Astrocyte (in vitro differentiated cells and primary cell): ENCODE measurements around the gene VRK2. TPM values are rescaled to one million over a fixed set of nuclear protein-coding genes. Genes with fewer than 3 reads are reported as not detected.
A peak's percentile ranks its signal among the peaks of the same experiment; 100 is the strongest.

ENCODE experiments used
- DNase-seq: peaks from one replicate; pipeline ENCODE4 v3.0.0-alpha.2; 2010; ENCODE audit warnings: low read depth
- FAIRE-seq: peaks from 2 replicates; lab custom pipeline; 2011; peaks lifted over from hg19 to GRCh38; lab: Jason Lieb, UNC
- H2AFZ ChIP-seq: 2 replicates; pipeline ENCODE4 v1.6.0; 2012; ENCODE audit warnings: low read depth, low read length, inconsistent platforms
- H3K27ac ChIP-seq: 2 replicates; pipeline ENCODE4 v1.5.1; 2011; ENCODE audit warnings: low read depth, low read length, inconsistent platforms
- H3K27me3 ChIP-seq: 2 replicates; pipeline ENCODE4 v1.6.0; 2011; ENCODE audit warnings: low read length, inconsistent platforms; ENCODE audit not compliant: insufficient read depth
- H3K36me3 ChIP-seq: 2 replicates; pipeline ENCODE4 v1.5.1; 2011; ENCODE audit warnings: low read length, inconsistent platforms; ENCODE audit not compliant: insufficient read depth
- H3K4me1 ChIP-seq: 2 replicates; pipeline ENCODE4 v1.5.1; 2011; ENCODE audit warnings: low read length, inconsistent platforms; ENCODE audit not compliant: insufficient read depth
- H3K4me2 ChIP-seq: 2 replicates; pipeline ENCODE4 v1.6.0; 2012; ENCODE audit warnings: low read length, inconsistent platforms
- H3K4me3 ChIP-seq: 2 replicates; pipeline ENCODE4 v1.5.1; 2011; ENCODE audit warnings: low read depth, mild to moderate bottlenecking, low read length, inconsistent platforms; ENCODE audit not compliant: insufficient read depth
- H3K79me2 ChIP-seq: 2 replicates; pipeline ENCODE4 v1.6.0; 2012; ENCODE audit warnings: mild to moderate bottlenecking, low read length, inconsistent platforms; ENCODE audit not compliant: insufficient read depth
- H3K9ac ChIP-seq: 2 replicates; pipeline ENCODE4 v1.6.0; 2012; ENCODE audit warnings: mild to moderate bottlenecking, low read length, inconsistent platforms
- H3K9me3 ChIP-seq: 2 replicates; pipeline ENCODE4 v1.5.1; 2012; ENCODE audit warnings: low read depth, mild to moderate bottlenecking, low read length, inconsistent platforms; ENCODE audit not compliant: insufficient read depth
- H4K20me1 ChIP-seq: 2 replicates; pipeline ENCODE4 v1.6.0; 2012; ENCODE audit warnings: low read length, inconsistent platforms; ENCODE audit not compliant: insufficient read depth
- H3K27ac Mint-ChIP-seq: one replicate; pipeline ENCODE4 v1.8.0; 2021; ENCODE audit warnings: mild to moderate bottlenecking, mixed read lengths; ENCODE audit not compliant: unreplicated experiment
- H3K27me3 Mint-ChIP-seq: one replicate; pipeline ENCODE4 v1.8.0; 2021; ENCODE audit warnings: low read depth, mixed read lengths; ENCODE audit not compliant: unreplicated experiment
- H3K36me3 Mint-ChIP-seq: one replicate; pipeline ENCODE4 v1.8.0; 2021; ENCODE audit warnings: low read depth, mixed read lengths; ENCODE audit not compliant: unreplicated experiment
- H3K4me1 Mint-ChIP-seq: one replicate; pipeline ENCODE4 v1.8.0; 2021; ENCODE audit warnings: low read depth, mixed read lengths; ENCODE audit not compliant: unreplicated experiment
- H3K4me3 Mint-ChIP-seq: one replicate; pipeline ENCODE4 v1.8.0; 2021; ENCODE audit warnings: mild to moderate bottlenecking, moderate library complexity, mixed read lengths; ENCODE audit not compliant: unreplicated experiment
- H3K9me3 Mint-ChIP-seq: one replicate; pipeline ENCODE4 v1.8.0; 2021; ENCODE audit warnings: mild to moderate bottlenecking, mixed read lengths; ENCODE audit not compliant: unreplicated experiment
- EZH2 ChIP-seq: IDR thresholded peaks from 2 replicates; pipeline ENCODE4 v1.6.1; 2012; ENCODE audit warnings: mild to moderate bottlenecking, low read length, inconsistent platforms; ENCODE audit not compliant: insufficient read depth
- total RNA-seq: library from RNA; stranded (reverse); gene quantifications from 2 replicates; pipeline ENCODE4 v1.2.1, GENCODE V29; 2021
- TF ChIP-seq, protein P1 (sequence below): IDR thresholded peaks from 2 replicates; pipeline ENCODE4 v1.5.1; 2011; ENCODE audit warnings: low read depth, mild to moderate bottlenecking, inconsistent platforms, low read length, moderate library complexity; ENCODE audit not compliant: insufficient read depth

Gene VRK2
- total RNA-seq, 1 donor from 2014 or later, result 28.6 TPM

DNA sequence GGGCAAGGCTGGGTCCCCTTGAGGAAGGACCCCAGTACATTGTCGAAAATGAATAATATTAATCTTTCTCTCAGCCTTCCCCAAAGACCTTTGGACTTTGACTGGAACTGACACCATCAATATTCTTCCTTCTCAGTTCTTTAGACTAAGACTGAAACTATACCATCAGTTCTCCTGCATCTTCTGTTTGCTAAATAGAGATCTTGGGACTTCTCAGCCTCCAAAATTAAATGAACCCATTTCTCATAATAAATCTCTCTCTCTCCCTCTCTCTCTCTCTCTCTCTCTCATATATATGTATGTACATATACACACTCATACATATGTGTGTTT lies 39.7 kb upstream of the VRK2 start:
- FAIRE-seq, result no peak
- Mint-ChIP-seq H3K27ac (no peak overlapping the region), H3K36me3 (no peaks in the 10 kb centered on the region), H3K4me3 (no peak overlapping the region), H3K9me3 (no peaks in the 10 kb centered on the region), H3K4me1 (peaks cover 7% of the 10 kb centered on the region), H3K27me3 (no peaks in the 10 kb centered on the region)
- H3K4me3 ChIP-seq, result no peak overlapping the region
- H3K9me3 ChIP-seq, result no peaks in the 10 kb centered on the region
- H3K4me1 ChIP-seq, result no peaks in the 10 kb centered on the region
- H3K9ac ChIP-seq, result no peak overlapping the region
- H3K79me2 ChIP-seq, result no peaks in the 10 kb centered on the region
- no peak for DNase-seq
- TF ChIP-seq, protein P1, sequence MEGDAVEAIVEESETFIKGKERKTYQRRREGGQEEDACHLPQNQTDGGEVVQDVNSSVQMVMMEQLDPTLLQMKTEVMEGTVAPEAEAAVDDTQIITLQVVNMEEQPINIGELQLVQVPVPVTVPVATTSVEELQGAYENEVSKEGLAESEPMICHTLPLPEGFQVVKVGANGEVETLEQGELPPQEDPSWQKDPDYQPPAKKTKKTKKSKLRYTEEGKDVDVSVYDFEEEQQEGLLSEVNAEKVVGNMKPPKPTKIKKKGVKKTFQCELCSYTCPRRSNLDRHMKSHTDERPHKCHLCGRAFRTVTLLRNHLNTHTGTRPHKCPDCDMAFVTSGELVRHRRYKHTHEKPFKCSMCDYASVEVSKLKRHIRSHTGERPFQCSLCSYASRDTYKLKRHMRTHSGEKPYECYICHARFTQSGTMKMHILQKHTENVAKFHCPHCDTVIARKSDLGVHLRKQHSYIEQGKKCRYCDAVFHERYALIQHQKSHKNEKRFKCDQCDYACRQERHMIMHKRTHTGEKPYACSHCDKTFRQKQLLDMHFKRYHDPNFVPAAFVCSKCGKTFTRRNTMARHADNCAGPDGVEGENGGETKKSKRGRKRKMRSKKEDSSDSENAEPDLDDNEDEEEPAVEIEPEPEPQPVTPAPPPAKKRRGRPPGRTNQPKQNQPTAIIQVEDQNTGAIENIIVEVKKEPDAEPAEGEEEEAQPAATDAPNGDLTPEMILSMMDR, result no peak
- no peak for TF ChIP-seq EZH2
- no peak overlapping the region for H3K27ac ChIP-seq
- H3K36me3 ChIP-seq, result no peaks in the 10 kb centered on the region
- H2AFZ ChIP-seq, result no peak overlapping the region
- H4K20me1 ChIP-seq, result no peaks in the 10 kb centered on the region
- no peak overlapping the region for H3K4me2 ChIP-seq
- H3K27me3 ChIP-seq, result no peaks in the 10 kb centered on the region

DNA sequence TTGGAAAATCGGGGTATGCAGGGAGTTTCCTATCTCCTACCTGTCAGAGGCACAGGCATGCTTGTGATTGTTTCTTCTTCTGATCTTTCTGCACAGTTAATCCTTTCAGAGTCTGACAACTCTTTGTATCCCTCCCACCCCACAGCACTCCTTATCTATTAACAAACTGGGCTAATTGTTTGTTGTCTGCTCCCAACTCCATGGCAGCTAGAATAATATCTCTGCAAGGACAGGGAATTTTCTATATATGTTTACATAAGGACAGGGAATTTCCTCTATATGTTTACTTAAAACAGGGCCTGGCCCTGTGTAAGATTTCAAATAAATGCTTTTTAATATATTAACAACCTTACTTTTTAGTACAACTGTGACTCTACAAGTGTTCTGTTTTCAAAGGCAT lies 36.0 kb upstream of the VRK2 start:
- Mint-ChIP-seq H3K36me3 (no peaks in the 10 kb centered on the region), H3K27me3 (no peaks in the 10 kb centered on the region), H3K27ac (no peak overlapping the region), H3K9me3 (no peaks in the 10 kb centered on the region), H3K4me1 (peaks cover 7% of the 10 kb centered on the region), H3K4me3 (no peak overlapping the region)
- Histone ChIP-seq H2AFZ (no peak overlapping the region), H3K27ac (no peak overlapping the region), H3K4me3 (no peak overlapping the region), H3K4me2 (no peak overlapping the region), H3K27me3 (no peaks in the 10 kb centered on the region), H3K9ac (no peak overlapping the region), H3K4me1 (no peaks in the 10 kb centered on the region), H4K20me1 (no peaks in the 10 kb centered on the region), H3K79me2 (no peaks in the 10 kb centered on the region), H3K36me3 (no peaks in the 10 kb centered on the region), H3K9me3 (no peaks in the 10 kb centered on the region)
- no peak for FAIRE-seq
- no peak for DNase-seq
- no peak for TF ChIP-seq EZH2
- TF ChIP-seq, protein P1, result no peak

DNA sequence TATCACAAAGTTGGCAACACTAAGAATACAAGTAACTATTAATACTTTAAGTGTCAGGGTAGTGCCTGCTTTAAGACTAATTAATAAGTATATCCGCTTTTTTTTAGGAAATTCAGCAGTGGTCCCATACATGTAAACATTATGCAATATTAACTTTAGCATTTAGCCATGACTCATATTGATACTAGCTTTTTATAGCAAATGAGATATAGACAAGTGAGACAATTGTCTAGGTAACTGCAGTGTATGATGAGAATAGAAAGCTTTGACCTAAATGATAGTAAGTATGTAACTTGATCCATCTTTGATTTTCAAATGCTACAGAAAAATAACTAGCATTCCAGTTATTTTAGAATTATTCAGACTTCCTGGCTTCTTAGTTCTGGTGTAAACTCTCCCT lies 27.4 kb upstream of the VRK2 start:
- FAIRE-seq, result no peak
- TF ChIP-seq, protein P1, result no peak
- no peak for TF ChIP-seq EZH2
- Mint-ChIP-seq H3K36me3 (no peaks in the 10 kb centered on the region), H3K4me3 (no peak overlapping the region), H3K27me3 (no peaks in the 10 kb centered on the region), H3K9me3 (no peaks in the 10 kb centered on the region), H3K27ac (no peak overlapping the region), H3K4me1 (no peaks in the 10 kb centered on the region)
- no peak overlapping the region for H3K27ac ChIP-seq
- H3K9me3 ChIP-seq, result no peaks in the 10 kb centered on the region
- no peaks in the 10 kb centered on the region for H4K20me1 ChIP-seq
- H3K79me2 ChIP-seq, result no peaks in the 10 kb centered on the region
- H3K4me2 ChIP-seq, result no peak overlapping the region
- no peak overlapping the region for H3K4me3 ChIP-seq
- no peak overlapping the region for H2AFZ ChIP-seq
- peak; percentile 29 for DNase-seq
- no peaks in the 10 kb centered on the region for H3K4me1 ChIP-seq
- no peak overlapping the region for H3K9ac ChIP-seq
- H3K27me3 ChIP-seq, result no peaks in the 10 kb centered on the region
- no peaks in the 10 kb centered on the region for H3K36me3 ChIP-seq
